ENCODE results near the gene ASB3. TPM values are rescaled to one million over a fixed set of nuclear protein-coding genes. Genes with fewer than 3 reads are reported as not detected.

Gene ASB3
- total and polyA plus RNA-seq, 2 donors (not counting 1 experiment from before 2014, with no cell fraction given), result 15.9 to 30.7 TPM

DNA sequence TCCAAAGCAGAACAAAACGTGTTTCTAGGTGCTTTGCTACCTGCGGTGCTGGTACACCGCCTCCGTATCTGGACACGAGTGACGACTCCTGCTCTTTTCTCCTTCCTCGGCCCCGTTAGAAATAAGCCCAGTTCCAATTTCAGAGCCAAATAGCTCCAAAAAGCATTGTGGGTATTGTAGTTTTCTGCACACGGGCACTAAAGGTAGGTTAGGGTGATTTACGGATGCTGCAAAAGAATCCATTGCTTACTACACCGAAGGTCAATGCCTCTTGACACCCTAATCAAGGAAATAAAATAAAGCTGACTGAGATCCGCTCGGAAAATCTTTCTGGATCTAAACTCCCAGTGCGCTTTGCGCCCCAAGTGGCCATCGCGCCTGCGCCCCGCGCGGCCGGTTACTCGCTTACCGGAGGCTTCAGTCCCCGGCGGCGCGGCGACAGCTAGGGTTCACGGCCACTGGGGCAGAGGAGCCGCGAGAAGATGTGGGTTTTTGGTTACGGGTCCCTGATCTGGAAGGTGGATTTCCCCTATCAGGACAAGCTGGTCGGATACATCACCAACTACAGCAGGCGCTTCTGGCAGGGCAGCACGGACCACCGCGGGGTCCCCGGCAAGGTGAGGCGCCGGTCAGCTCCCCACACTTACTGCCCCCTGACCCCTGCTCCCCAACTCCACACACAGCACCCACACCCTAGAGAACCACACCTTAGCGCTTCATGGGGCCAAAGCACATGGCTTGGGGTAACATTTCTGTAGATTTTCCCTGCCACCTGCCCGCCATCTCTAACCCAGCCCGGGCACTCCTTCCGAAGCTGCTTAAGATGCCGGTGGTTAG is 19.1 kb downstream of the ASB3 start, which contains the start of gene CHAC2:
Gene CHAC2, plus strand, starts transcription at position 400 of the 837 bp plus-strand sequence. Its CDS starts 83 bp downstream, at position 483.
- peak within 1 kb of the TSS; percentile 89 for H3K4me3 Mint-ChIP-seq
- no peak for TF ChIP-seq EZH2 (IDR thresholded peaks at IDR 0.05; ENCODE audit: borderline replicate concordance, insufficient read depth, low read depth, low read length, poor library complexity, severe bottlenecking)
- TF ChIP-seq, protein P1, sequence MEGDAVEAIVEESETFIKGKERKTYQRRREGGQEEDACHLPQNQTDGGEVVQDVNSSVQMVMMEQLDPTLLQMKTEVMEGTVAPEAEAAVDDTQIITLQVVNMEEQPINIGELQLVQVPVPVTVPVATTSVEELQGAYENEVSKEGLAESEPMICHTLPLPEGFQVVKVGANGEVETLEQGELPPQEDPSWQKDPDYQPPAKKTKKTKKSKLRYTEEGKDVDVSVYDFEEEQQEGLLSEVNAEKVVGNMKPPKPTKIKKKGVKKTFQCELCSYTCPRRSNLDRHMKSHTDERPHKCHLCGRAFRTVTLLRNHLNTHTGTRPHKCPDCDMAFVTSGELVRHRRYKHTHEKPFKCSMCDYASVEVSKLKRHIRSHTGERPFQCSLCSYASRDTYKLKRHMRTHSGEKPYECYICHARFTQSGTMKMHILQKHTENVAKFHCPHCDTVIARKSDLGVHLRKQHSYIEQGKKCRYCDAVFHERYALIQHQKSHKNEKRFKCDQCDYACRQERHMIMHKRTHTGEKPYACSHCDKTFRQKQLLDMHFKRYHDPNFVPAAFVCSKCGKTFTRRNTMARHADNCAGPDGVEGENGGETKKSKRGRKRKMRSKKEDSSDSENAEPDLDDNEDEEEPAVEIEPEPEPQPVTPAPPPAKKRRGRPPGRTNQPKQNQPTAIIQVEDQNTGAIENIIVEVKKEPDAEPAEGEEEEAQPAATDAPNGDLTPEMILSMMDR (IDR thresholded peaks at IDR 0.05), result no peak
- POLR2A ChIA-PET, result interaction anchor here (0.5 to 1.7 kb wide), 5 partner anchors 12 to 36 kb away, joined by 3 to 17 read pairs (median 3); partner anchors contain the start of genes ASB3 and ERLEC1
- peak; percentile 93 for ATAC-seq (ENCODE audit: low read depth)
- H3K9ac ChIP-seq (ENCODE audit: low read length), result peak within 1 kb of the TSS; percentile 89
- H4K20me1 ChIP-seq (ENCODE audit: control insufficient read depth, insufficient read depth, low read length, poor library complexity, severe bottlenecking), result no peaks in the 10 kb centered on the region
- H3K79me2 ChIP-seq (ENCODE audit: control insufficient read depth, insufficient read depth, low read length), result peaks cover 39% of the 10 kb centered on the region
- peak within 1 kb of the TSS; percentile 95 for H3K27ac Mint-ChIP-seq
- intact Hi-C loops (cut with micrococcal nuclease), result loop anchor here (1.0 to 10.0 kb wide), 8 partner anchors 20 to 1850 kb away; partner anchors contain the start of genes ACYP2, CCDC88A, CFAP36 and CLHC1
- CTCF ChIA-PET, result interaction anchor here (1.4 to 2.3 kb wide), 2 partner anchors 17 to 19 kb away, joined by 5 to 16 read pairs; partner anchors contain the start of genes ASB3 and ERLEC1
- WGBS (ENCODE audit: insufficient coverage), result under 1% methylated on average over 35 of the region's 46 CpGs
- peak; percentile 93 for DNase-seq
- no peaks in the 10 kb centered on the region for H3K9me3 Mint-ChIP-seq (ENCODE audit: insufficient read depth)
- peaks cover 7 to 10% of the 10 kb centered on the region in 2 donors for H3K4me1 ChIP-seq (ENCODE audit: control insufficient read depth in 2 of 2, insufficient read depth in 2 of 2, low read length in 2 of 2)
- peak within 1 kb of the TSS; percentile 92 for H2AFZ ChIP-seq (ENCODE audit: insufficient read depth, low read depth, low read length, poor library complexity, severe bottlenecking)
- no peaks in the 10 kb centered on the region for H3K9me3 ChIP-seq (ENCODE audit: control extremely low read depth in 1 of 3, control insufficient read depth in 2 of 3, insufficient read depth in 1 of 3, low read length in 2 of 3)
- no peaks in the 10 kb centered on the region for H3K27me3 Mint-ChIP-seq
- H3K36me3 ChIP-seq (replicated peaks in 1 of 2; ENCODE audit: control extremely low read depth in 1 of 2, control insufficient read depth in 1 of 2, extremely low read depth in 1 of 2, insufficient read depth in 2 of 2, low read length in 1 of 2), result peaks cover 0 to 12% of the 10 kb centered on the region in 2 experiments
- H3K27me3 ChIP-seq (replicated peaks in 1 of 4; ENCODE audit: control extremely low read depth in 1 of 4, control insufficient read depth in 3 of 4, insufficient read depth in 4 of 4, low read length in 3 of 4), result no peaks in the 10 kb centered on the region
- H3K27ac ChIP-seq (ENCODE audit: low read length in 2 of 2), result peak within 1 kb of the TSS; percentile 93 to 97
- H3K4me2 ChIP-seq (replicated peaks; ENCODE audit: low read depth, low read length, poor library complexity, severe bottlenecking), result peak within 1 kb of the TSS; percentile 85
- peaks cover 31% of the 10 kb centered on the region for H3K4me1 Mint-ChIP-seq
- H3K4me3 ChIP-seq (ENCODE audit: control extremely low read depth in 1 of 5, extremely low read depth in 1 of 5, insufficient read depth in 1 of 5, low read depth in 2 of 5, low read length in 4 of 5), result peak within 1 kb of the TSS; percentile 81 to 99 (median 89)

Data from B cell (primary cell).